NB4 (cell line): ENCODE measurements around the gene ITGA1.

ENCODE experiments used
- DNase-seq: peaks from one replicate; pipeline ENCODE4 v3.0.0; 2010; ENCODE audit warnings: low read depth
- H3K4me3 ChIP-seq: one replicate; pipeline ENCODE4 v1.5.1; 2011; ENCODE audit warnings: mild to moderate bottlenecking, low read depth, low read length, moderate library complexity
- CTCF ChIP-seq: IDR thresholded peaks from one replicate; pipeline ENCODE4 v1.5.1; 2012; ENCODE audit warnings: low read depth, low read length
- MAX ChIP-seq: IDR thresholded peaks from 2 replicates; pipeline ENCODE4 v1.6.1; 2011; ENCODE audit warnings: low read depth, low read length
- MYC ChIP-seq: IDR thresholded peaks from 2 replicates; pipeline ENCODE4 v1.6.1; 2011; ENCODE audit warnings: low read depth, low read length
- POLR2A ChIP-seq: IDR thresholded peaks from 2 replicates; pipeline ENCODE4 v1.6.1; 2011; ENCODE audit warnings: mild to moderate bottlenecking; ENCODE audit not compliant: insufficient read length; ENCODE audit errors: extremely low read depth

The ITGA1 gene

GRCh38 chr5:52881468-52881867, 93.8 kb downstream of the ITGA1 start:
- no peak for DNase-seq
- TF ChIP-seq MAX = no peak
- TF ChIP-seq CTCF = no peak
- TF ChIP-seq POLR2A = no peak
- TF ChIP-seq MYC = no peak
- H3K4me3 ChIP-seq = no peak overlapping the region

GRCh38 chr5:52883110-52883509, 95.4 kb downstream of the ITGA1 start:
- no peak for DNase-seq
- no peak overlapping the region for H3K4me3 ChIP-seq
- TF ChIP-seq MAX = no peak
- TF ChIP-seq POLR2A = no peak
- no peak for TF ChIP-seq CTCF
- TF ChIP-seq MYC = no peak

GRCh38 chr5:52884453-52884852, 96.7 kb downstream of the ITGA1 start:
- no peak for DNase-seq
- H3K4me3 ChIP-seq = no peak overlapping the region
- TF ChIP-seq MAX (no peak), CTCF (no peak), MYC (no peak)

- TF ChIP-seq MYC (no peak), POLR2A (no peak), MAX (no peak), CTCF (no peak)
- no peak overlapping the region for H3K4me3 ChIP-seq
- DNase-seq = no peak
Observed at GRCh38 chr5:52885614-52886013, 97.9 kb downstream of the ITGA1 start.

- no peak overlapping the region for H3K4me3 ChIP-seq
- DNase-seq = no peak
- no peak for TF ChIP-seq CTCF
- TF ChIP-seq POLR2A = no peak
- TF ChIP-seq MAX = no peak
- TF ChIP-seq MYC = no peak
Observed at GRCh38 chr5:52886206-52886605, 98.5 kb downstream of the ITGA1 start.

GRCh38 chr5:52887066-52887465, 99.3 kb downstream of the ITGA1 start:
- no peak for DNase-seq
- no peak for TF ChIP-seq MYC
- TF ChIP-seq MAX = no peak
- TF ChIP-seq CTCF = no peak
- no peak for TF ChIP-seq POLR2A
- no peak overlapping the region for H3K4me3 ChIP-seq
